Thoracic aorta (tissue), 2 donors: ENCODE measurements around the gene TPO. TPM values are rescaled to one million over a fixed set of nuclear protein-coding genes. Genes with fewer than 3 reads are reported as not detected.

Source experiments
- ATAC-seq: fragments of 150-250 bp; one replicate; pipeline ENCODE4 v1.8.0; 2017; ENCODE audit warnings: low read depth; ENCODE audit not compliant: insufficient number of reproducible peaks, low FRiP score
- DNase-seq: peaks from one replicate; pipeline ENCODE4 v3.0.0-alpha.2; 2020; ENCODE audit warnings: low spot score
- H3K27ac ChIP-seq, 2 donors: fragments of 200-600 bp; sonication (generic); 1 replicate in 1 of 2; 2 replicates in 1 of 2; pipeline ENCODE4 v1.5.1; 2016; ENCODE audit warnings: mild to moderate bottlenecking in 2 of 2, moderate library complexity in 2 of 2
- H3K27me3 ChIP-seq: fragments of 200-600 bp; sonication (generic); replicated peaks from 2 replicates; pipeline ENCODE4 v1.6.0; 2016; ENCODE audit warnings: mild to moderate bottlenecking; ENCODE audit not compliant: insufficient read depth
- H3K36me3 ChIP-seq: fragments of 200-600 bp; sonication (generic); one replicate; pipeline ENCODE4 v1.5.1; 2016
- H3K4me1 ChIP-seq, 2 donors: fragments of 200-600 bp; sonication (generic); 1 replicate in 1 of 2; 2 replicates in 1 of 2; pipeline versions ENCODE4 v1.5.1 to v1.6.0; 2016; ENCODE audit warnings: low read depth in 2 of 2, mild to moderate bottlenecking in 1 of 2; ENCODE audit not compliant: control insufficient read depth in 1 of 2
- H3K4me3 ChIP-seq: fragments of 200-600 bp; sonication (generic); 2 replicates; pipeline ENCODE4 v1.5.1; 2016; ENCODE audit warnings: mild to moderate bottlenecking
- H3K9me3 ChIP-seq: fragments of 200-600 bp; sonication (generic); 2 replicates; pipeline ENCODE4 v1.5.1; 2016
- CTCF ChIP-seq: fragments of 200-600 bp; sonication (generic); IDR thresholded peaks from one replicate; pipeline ENCODE4 v1.5.1; 2019; ENCODE audit warnings: antibody characterized with exemption
- total RNA-seq, 2 donors: library from RNA; depleted of rRNA; stranded (reverse); fragments of >200 nt; gene quantifications; one replicate each; pipeline versions ENCODE4 v1.1.0 to v1.2.3, GENCODE V29; 2016

TPO gene
- total RNA-seq, 2 donors from 2014 or later: 8.1 to 24.1 TPM

DNA sequence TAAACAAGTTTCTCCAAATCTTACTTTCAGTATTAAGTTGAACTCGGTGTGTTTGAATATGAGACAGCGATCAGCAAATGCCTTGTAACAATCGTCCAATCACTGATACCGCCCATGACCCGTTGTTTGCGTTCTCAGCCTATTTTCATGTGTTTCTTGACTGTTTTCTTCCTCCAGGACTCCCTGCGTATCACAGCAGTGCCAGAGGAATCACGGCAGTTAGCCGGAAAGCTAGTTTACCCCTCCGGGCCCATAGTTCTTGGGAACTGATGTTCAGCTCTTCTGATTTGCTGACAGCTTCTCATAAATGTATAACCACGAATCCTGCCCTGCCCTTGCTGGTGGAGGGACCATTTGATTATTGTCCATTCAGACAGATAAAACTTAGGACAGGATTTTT lies 42.2 kb upstream of the TPO start:
- ATAC-seq: no peak
- no peaks in the 10 kb centered on the region for H3K36me3 ChIP-seq
- H3K9me3 ChIP-seq: no peaks in the 10 kb centered on the region
- no peaks in the 10 kb centered on the region for H3K27me3 ChIP-seq
- no peak overlapping the region for H3K4me3 ChIP-seq
- no peak for DNase-seq
- no peak for TF ChIP-seq CTCF
- no peak overlapping the region for H3K27ac ChIP-seq
- H3K4me1 ChIP-seq: no peaks in the 10 kb centered on the region

DNA sequence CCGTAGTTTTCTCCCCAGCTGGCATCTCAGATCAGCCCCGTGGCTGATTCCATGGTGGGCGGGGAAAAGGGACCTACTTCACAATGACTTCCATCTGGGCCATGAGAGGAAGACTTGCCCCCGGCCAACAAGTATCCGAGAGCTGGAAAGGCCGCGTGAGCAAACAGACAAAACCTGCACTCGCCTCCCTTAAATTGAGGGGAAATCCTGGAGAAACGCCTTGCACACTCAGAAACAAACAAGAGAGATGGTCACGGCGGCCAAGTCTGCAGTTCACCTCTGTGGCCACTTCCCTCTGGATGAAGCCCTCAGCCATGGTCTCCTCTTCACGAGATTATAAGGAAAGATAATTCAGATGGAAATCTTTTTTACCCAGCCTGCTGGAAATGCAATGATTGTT lies 39.4 kb upstream of the TPO start:
- H3K27me3 ChIP-seq: no peaks in the 10 kb centered on the region
- no peak for TF ChIP-seq CTCF
- DNase-seq (no peak), ATAC-seq (no peak)
- H3K27ac ChIP-seq: no peak overlapping the region
- H3K9me3 ChIP-seq: no peaks in the 10 kb centered on the region
- H3K4me3 ChIP-seq: no peak overlapping the region
- no peaks in the 10 kb centered on the region for H3K36me3 ChIP-seq
- H3K4me1 ChIP-seq: no peaks in the 10 kb centered on the region

- TF ChIP-seq CTCF: no peak
- no peaks in the 10 kb centered on the region for H3K36me3 ChIP-seq
- DNase-seq: no peak
- H3K9me3 ChIP-seq: no peaks in the 10 kb centered on the region
- H3K27me3 ChIP-seq: no peaks in the 10 kb centered on the region
- no peak overlapping the region for H3K27ac ChIP-seq
- no peak overlapping the region for H3K4me3 ChIP-seq
- no peaks in the 10 kb centered on the region for H3K4me1 ChIP-seq
- ATAC-seq: no peak
Measured at GRCh38 chr2:1374287-1374686, 39.0 kb upstream of the TPO start.

DNA sequence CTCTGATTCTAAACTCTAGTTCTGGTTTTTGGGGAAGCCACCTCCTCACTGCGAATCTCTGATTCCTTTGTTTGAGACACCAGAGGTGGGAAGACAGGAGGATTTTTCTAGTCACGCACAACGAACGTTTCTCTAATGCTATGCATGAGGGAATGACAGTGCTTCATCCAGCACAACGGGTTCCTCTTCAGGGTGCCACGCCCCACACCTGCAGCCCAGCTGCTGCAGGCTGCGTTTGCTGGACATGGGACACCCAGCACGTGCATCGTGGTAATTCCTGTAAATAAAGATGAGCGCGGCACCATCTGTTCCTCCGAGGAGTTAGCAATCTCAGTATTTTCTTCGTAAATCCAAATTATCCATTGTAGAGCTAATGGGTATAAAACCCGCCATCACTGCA lies 37.5 kb upstream of the TPO start:
- DNase-seq: no peak
- Histone ChIP-seq H3K27me3 (no peaks in the 10 kb centered on the region), H3K36me3 (no peaks in the 10 kb centered on the region), H3K4me3 (no peak overlapping the region), H3K4me1 (no peaks in the 10 kb centered on the region), H3K9me3 (no peaks in the 10 kb centered on the region), H3K27ac (no peak overlapping the region)
- no peak for ATAC-seq
- TF ChIP-seq CTCF: no peak

DNA sequence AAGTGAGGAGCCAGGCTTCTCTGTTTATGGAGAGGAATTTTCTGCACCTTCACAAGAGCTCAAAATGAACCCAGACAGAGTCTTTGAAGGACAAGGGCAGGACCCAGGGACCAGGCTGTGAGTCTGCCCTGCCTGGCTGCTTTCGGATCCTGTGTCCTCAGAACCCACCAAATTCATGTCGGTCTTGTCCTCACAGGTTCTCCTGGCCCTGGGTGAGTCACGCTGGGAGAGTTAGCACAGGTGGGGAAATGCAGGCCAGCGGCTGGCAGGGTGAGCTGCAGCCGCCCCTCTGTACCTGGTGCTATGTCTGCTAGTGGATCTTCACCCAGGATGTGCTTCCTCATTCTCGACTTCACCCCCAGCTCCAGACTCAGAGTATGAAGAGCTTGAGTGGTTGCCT lies 35.8 kb upstream of the TPO start:
- no peaks in the 10 kb centered on the region for H3K36me3 ChIP-seq
- TF ChIP-seq CTCF: no peak
- no peak overlapping the region for H3K27ac ChIP-seq
- H3K4me1 ChIP-seq: no peaks in the 10 kb centered on the region
- no peaks in the 10 kb centered on the region for H3K9me3 ChIP-seq
- DNase-seq (no peak), ATAC-seq (no peak)
- H3K4me3 ChIP-seq: no peak overlapping the region
- no peaks in the 10 kb centered on the region for H3K27me3 ChIP-seq
